Left renal cortex interstitium (tissue), 4 donors: ENCODE results near the gene FBRSL1. TPM values are rescaled to one million over a fixed set of nuclear protein-coding genes. Genes with fewer than 3 reads are reported as not detected.
A peak's percentile ranks its signal among the peaks of the same experiment; 100 is the strongest.

Experiments used
- DNase-seq, 4 donors: peaks; one replicate each; pipeline ENCODE4 v3.0.0-alpha.2; 2013; ENCODE audit warnings: low read depth in 4 of 4, low spot score in 2 of 4, missing footprints in 1 of 4
- polyA plus RNA-seq, 4 donors: library from polyadenylated mRNA; unstranded; fragments of 120-200 nt; gene quantifications; one replicate each; pipeline ENCODE4 v1.2.1, GENCODE V29; 2013; ENCODE audit not compliant: insufficient read length in 4 of 4

Gene FBRSL1
- polyA plus RNA-seq, 4 donors = 37.5 to 104 (median 79.8) TPM

GRCh38 chr12:132495165-132495544, 5.2 kb downstream of the FBRSL1 start:
- DNase-seq = no peak

DNA sequence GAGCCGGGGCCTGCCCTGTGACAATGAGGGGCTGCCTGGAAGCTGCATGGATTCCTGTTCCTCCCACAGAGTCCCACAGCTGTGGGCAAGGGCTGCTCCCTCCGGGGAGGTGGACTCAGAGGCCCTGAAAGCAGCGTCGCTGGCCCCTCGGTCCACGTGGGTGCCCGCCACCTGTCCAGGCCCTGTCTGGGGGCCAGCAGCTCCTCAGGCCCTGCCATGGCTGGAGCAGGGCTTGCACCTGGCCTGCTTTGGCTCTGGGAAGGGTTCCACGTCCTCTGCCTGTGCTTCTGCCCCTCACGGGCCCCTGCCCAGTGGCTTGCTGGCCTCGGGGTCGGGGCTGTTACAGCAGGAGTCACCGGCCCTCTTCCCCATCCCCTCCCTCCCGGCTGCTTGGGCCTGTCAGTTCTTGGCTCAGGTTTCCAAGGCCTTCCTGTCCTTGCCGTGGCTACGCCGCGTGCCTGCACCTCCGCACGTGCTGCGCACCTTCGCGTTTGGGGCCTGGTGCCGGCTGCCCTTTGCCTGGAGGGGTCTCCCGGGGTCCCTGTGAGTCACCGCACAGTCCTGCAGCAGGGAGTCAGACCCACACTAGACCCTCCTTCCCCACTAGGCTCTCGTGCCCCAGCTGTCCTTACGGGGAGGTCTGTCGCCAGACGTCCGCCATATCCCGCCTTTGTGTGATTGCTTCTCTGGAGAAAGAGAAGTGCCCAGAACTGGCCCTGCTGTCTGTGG, 5.8 kb downstream of the FBRSL1 start:
- no peak for DNase-seq

DNA sequence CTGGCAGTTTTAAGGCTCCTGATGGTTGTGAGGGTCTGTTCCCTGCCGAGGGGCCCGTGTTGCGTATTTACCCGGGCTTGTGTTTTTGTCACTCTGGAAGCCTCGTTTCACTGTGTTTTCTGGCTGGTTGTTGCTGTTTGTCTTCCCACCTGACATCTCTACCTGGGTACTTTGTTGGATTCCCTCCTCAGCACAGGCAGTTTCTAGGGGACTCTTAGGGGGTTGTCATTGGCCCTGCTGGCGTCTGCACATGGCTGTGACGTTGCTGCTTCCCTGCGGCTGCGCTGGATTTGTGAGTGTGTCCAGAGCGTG, 6.4 kb downstream of the FBRSL1 start:
- DNase-seq = no peak

DNA sequence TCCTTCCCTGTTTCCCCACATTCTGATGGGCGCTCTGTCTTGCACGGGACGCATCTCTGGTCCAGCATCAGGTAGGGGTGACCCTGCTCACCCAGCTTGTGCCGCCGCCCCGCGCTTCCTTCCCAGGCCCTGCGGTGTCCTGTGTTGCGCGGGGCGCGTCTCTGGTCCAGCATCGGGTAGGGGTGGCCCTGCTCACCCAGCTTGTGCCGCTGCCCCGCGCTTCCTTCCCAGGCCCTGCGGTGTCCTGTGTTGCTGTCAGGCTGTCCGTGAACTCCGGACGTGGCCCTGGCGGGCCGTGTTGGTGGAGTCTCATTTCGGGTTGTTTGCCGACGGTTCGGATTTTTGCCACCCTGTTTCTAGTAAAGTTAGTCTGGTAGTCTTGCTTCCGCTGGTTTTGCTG, 6.8 kb downstream of the FBRSL1 start:
- no peak for DNase-seq

DNA sequence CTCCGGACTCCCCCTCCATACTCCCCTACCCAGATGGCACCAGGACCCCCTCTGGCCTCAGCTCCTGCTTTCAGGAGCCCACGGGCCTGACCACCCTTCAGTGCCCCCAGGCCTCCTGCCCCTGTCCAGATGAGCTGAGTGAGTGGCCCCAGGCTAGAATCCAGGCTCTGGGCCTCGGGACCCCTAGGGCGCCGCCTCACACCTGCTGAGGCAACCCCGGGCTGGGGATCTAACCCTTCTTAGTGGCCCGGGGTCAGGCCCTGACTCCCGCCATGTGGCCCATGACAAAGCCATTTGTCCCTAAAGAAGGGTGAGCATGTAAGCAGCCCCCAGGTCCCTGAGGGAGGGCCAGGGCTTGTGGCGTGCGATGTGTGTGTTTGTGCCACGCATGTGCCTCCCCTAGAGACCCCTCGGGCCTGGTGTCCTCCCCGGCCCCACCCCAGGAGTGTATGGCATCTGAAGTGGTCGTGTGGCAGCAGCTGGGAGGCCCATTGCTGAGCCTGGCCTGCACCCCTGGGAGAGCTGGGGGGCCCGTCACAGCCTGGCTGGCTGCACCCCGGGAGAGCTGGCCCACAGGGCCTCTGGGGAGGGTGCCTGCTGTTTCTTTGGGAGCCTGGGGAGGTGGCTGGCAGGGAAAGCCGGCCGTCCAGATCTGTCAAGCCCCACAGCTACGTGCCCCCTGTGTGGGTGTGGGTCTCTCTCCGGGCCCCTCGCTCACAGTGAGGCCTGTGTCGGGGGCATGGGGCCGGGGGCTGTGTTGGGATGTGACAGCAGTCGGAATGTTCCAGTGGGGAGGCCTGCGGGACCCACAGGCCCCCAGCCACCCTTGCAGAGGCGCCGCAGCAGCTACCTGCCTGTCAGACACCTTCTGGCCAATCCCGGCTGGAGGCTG, 7.8 kb downstream of the FBRSL1 start:
- DNase-seq = no peak

- DNase-seq = no peak
Observed at GRCh38 chr12:132498931-132499330, 9.0 kb downstream of the FBRSL1 start.

DNA sequence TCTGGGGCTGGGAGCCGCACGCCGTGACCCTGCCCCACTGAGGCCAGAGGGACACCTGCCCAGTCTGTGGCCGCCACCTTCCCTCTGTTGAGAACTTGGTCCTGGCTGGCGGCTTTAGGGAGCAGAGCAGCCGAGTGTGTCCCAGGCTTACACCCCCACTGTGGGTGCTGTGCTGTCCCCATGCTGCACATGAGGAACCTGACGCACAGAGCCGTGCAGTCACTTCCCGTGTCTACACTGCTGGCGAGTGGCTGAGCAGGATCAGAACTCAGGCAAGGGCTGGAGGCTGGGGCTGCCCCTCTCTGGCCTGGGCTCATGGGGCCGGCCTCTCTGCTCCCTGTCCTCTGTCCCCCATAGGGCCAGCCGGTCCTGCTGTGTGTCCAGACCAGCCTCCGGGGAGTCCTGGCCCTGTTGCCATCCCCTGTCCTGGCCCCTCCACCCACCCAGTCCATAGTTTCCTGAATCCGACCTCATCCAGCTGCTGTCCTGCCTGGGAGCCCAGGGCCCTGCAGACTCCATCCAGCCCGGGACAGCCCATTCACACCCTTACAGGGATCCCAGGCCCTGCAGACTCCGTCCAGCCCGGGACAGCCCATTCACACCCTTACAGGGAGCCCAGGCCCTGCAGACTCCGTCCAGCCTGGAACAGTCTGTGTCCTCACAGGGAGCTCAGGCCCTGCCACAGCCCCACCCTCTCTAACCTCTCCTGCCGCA, 10.3 kb downstream of the FBRSL1 start:
- no peak for DNase-seq

DNA sequence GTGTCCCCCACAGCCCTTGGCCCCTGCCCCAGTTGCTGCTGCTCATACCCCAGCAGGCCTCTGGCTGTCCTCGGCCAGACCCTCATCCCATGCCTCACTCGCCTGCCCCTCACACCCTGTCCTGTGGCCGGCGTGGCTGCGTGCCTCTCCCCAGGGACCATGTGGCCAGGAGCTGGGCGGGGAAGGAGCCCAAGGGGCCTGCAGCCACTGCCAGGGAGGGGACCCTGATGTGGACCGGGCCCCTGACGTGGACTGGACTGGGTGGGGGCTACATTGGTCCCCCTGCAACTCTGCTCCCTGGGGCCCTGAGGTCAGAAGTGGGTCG, 10.9 kb downstream of the FBRSL1 start:
- DNase-seq = no peak

DNA sequence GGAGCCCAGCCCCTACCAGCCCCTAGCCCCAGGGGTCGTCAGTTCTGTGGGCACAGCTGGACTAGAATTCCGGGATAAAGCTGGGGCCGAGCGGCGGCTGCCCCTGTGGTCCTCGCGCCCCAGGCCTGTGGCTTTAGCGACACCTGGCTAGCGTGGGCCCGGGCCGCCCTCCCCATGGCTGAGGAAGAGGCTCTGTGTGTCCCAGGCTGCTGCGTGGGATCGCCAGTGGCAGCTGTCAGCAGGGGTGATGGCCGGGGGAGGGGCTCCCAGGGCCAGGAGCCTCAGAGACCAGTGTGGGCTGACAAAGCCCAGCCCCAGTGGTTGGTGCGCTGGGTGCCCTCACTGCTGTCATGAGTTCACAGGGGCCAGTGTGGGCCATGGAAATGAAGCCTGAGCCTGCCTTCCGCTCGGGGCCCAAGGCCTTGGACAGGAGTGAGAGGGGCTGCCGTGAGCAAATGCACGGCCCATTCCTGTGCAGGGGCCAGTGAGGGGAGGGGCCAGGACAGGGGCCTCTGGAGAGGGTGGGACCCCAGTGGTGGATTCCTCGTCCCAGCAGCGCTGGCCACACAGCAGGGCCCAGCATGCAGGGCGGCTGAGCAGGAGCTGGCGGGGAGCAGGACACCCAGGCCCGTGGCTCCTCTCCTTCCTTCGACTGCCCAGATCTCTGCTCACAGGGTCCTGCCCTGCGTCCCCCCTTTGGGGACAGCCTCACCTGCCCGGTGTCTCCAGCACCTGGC, 11.4 kb downstream of the FBRSL1 start:
- DNase-seq = no peak

GRCh38 chr12:132502149-132502881, 12.4 kb downstream of the FBRSL1 start:
- no peak for DNase-seq

- no peak for DNase-seq
Observed at GRCh38 chr12:132502882-132503193, 12.9 kb downstream of the FBRSL1 start.

DNA sequence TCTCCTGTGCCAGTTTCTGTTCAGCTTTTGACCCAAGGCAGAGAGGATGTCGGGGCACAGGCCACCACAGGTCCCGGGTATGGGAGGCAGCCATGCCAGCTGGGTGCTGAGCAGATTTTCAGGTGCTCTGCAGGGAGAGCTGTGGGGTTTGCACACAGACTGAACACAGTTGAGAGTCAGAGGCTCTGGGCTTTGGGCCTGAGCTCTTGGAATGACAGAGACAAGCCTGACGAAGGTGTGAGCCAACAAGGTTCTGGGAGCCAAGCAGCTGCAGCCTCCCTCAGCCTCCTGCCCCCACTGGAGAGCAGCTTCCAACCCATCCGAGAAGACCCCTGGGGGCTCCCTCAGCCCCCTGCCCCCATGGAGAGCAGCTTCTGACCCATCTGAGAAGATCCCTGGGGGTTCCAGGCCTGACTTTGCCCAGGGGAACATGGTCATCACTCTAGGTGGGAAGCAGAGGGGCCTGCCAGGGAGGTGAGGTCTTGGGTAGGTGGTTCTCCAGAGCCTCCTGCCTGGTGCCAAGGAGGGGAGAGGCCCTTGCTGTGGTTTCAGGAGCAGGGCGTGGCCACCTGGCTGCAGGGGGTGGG, 13.8 kb downstream of the FBRSL1 start:
- no peak for DNase-seq

DNA sequence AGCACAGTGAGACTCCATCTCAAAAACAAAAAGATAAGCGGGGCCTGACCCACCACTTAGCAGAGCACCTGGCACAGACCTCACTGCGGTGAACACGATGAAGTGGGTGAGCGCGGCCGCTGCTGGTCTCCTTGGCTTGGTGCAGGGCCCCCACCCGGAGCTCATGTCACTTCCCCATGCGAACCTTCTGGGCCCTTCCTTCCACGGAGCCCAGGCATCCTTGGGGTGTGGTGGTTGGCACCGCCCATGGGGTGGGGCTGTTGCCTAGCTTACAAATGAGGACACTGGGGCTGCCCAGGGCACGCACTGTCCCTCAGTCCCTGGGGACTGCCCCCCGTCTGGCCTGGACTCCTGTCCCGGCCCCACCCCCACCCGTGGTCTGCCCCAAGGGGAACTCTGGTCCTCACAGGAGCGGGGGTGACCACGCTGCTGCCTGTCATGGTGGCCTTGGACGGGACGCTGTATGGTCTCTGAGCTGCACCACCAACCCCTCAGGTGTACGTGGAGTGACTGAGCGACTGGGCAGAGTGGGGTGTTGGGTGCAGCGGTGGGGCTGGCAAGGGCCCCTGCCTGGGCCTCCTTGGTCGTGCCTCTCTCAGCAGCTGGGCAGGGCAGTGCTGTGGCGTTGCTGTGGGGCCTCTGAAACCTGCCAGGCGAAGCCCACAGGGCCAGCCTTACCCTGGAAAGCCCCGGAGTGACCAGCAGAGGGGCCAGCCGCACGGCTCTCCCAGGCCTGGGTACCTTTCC, 15.3 kb downstream of the FBRSL1 start:
- DNase-seq = no peak

DNA sequence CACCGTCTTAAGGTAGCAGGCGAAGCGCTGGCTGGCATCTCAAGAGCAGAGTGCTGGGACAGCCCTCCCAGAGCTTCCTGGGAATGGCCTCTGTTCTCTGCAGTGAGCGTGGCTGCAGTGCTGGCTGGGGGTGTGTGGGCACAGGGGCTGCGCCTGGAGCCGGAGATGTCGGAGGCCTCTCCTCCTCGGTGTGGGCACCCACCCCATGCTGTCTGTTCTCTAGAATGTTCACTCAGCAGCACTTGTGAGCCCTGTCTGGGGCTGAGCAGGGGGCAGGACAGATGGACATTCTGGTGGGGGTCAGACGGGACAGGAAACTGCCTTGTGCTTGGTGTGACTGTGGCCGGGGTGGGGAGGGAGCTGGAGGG, 15.9 kb downstream of the FBRSL1 start:
- no peak for DNase-seq

DNA sequence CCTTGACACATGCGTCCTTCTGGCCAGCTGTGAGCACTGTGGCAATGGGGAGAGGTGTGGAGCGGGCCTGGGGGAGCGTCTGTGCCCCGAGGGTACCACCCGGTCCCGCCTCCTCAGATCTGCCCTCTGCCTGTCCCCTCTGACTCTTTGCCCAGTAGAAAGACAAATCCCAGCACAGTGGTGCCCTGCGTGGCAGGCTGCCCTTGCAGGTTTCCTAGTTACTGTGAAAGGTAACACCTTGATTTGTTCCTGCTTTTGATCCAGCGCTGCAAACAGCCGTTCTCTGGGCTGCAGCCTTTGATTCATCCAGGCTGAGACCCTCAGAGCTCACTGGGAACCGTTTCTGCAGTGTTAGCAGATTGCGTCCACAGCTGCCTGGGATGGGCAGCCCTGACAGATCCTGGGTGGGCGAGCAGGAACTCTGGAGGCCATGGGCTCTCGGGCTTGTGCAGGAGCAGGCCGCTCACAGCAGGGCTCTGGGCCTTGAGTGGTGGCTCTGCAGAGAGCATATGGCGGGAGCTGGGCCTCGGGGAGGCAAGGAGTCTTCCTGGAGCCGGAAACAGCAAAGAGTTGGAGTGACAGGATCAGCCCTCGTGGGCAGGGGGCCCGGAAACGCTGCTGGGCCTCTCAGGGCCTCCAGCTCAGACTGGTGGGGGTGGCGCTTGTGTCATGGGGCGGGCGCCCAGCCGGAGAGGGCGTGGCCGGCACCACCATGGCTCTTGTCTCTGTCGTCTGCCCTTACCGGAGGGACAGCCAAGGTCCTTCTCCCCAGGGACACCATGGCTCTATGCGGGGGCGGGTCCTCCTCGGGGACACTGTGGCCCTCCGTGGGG, 16.6 kb downstream of the FBRSL1 start:
- peak in 2 of 4 donors; percentile 68 to 79 for DNase-seq

GRCh38 chr12:132507161-132507538, 17.2 kb downstream of the FBRSL1 start:
- DNase-seq = no peak

GRCh38 chr12:132507656-132508490, 17.9 kb downstream of the FBRSL1 start:
- no peak for DNase-seq

DNA sequence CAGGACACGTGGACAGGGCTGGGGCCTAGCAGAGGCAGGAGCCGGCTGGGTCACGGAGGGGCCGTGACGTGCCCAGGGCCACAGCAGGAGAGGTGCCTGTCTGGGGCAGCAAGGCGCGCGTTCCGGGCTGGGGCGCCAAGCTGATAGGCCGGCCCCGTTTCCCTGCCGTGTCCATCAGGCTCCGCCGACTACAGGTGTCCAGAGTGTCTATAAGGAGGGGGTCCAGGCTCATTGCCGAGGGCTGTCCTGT, 18.5 kb downstream of the FBRSL1 start:
- no peak for DNase-seq
